Measurements from ENCODE around the gene MGAT3. TPM values are rescaled to one million over a fixed set of nuclear protein-coding genes. Genes with fewer than 3 reads are reported as not detected.
"Not testable (repeated sequence)": the region's sequence is repeated elsewhere in the genome, so short reads cannot be mapped to it uniquely, and the experiment has no call there.

The MGAT3 gene
- total RNA-seq, 6 donors from 2014 or later = 5.2 to 45.0 (median 26.0) TPM

DNA sequence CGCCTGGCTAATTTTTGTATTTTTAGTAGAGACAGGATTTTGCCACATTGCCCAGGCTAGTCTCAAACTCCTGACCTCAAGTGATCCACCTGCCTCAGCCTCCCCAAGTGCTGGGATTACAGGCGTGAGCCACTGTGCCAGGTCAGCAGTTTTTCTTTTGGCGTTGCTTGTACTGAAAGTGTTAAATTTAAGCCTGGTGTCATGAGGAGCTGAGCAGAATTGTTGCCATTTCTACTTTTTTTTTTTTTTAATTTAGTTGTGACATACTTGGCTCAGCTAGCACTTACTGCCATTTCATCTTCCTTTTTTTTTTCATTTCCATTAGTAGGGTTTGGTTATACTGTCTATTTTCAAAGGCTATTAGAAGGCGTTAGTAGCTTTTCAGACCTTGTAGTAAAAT lies 46.5 kb upstream of the MGAT3 start:
- ATAC-seq (ENCODE audit: low FRiP score in 2 of 2) (no peak), DNase-seq (no peak)
- Histone ChIP-seq H3K27me3 (no peaks in the 10 kb centered on the region), H3K27ac (no peak overlapping the region), H3K4me1 (peaks cover 7 to 38% (median 13%) of the 10 kb centered on the region in 4 donors), H3K36me3 (peaks cover 0 to 6% (median 2%) of the 10 kb centered on the region in 4 donors), H3K4me3 (no peak overlapping the region), H3K9me3 (no peaks in the 10 kb centered on the region)
- TF ChIP-seq POLR2AphosphoS5 (IDR thresholded peaks at IDR 0.05) (no peak), EP300 (IDR thresholded peaks at IDR 0.05) (no peak), POLR2A (IDR thresholded peaks at IDR 0.05) (no peak)
- TF ChIP-seq, protein P1, sequence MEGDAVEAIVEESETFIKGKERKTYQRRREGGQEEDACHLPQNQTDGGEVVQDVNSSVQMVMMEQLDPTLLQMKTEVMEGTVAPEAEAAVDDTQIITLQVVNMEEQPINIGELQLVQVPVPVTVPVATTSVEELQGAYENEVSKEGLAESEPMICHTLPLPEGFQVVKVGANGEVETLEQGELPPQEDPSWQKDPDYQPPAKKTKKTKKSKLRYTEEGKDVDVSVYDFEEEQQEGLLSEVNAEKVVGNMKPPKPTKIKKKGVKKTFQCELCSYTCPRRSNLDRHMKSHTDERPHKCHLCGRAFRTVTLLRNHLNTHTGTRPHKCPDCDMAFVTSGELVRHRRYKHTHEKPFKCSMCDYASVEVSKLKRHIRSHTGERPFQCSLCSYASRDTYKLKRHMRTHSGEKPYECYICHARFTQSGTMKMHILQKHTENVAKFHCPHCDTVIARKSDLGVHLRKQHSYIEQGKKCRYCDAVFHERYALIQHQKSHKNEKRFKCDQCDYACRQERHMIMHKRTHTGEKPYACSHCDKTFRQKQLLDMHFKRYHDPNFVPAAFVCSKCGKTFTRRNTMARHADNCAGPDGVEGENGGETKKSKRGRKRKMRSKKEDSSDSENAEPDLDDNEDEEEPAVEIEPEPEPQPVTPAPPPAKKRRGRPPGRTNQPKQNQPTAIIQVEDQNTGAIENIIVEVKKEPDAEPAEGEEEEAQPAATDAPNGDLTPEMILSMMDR (IDR thresholded peaks at IDR 0.05) = no peak
- WGBS, 2 donors = 70 to 76% methylated on average over 4 of the region's 4 CpGs

DNA sequence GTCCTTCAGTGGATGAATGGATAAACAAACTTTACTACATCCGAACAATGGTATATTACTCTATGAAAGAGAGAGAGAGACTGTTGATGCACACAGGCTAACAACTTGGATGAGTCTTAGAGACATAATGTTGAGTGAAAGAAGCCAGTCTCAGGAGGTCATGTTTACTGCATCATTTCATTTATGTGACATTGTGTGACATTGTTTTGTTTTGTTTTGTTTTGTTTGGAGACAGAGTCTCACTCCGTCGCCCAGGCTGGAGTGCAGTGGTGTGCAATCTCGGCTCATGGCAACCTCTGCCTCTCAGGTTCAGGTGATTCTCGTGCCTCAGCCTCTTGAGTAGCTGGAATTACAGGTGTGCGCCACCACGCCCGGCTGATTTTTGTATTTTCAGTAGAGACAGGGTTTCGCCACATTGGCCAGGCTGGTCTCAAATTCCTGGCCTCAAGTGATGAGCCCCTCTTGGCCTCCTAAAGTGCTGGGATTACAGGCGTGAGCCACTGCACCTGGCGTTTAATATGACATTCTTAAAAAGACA lies 44.9 kb upstream of the MGAT3 start:
- peaks cover 10 to 23% (median 17%) of the 10 kb centered on the region in 4 donors for H3K36me3 ChIP-seq
- WGBS, 2 donors = 73 to 78% methylated on average over 11 of the region's 11 CpGs
- not testable (repeated sequence) for H3K9me3 ChIP-seq; H3K27me3 ChIP-seq; H3K27ac ChIP-seq; ATAC-seq (ENCODE audit: low FRiP score in 2 of 2); H3K4me3 ChIP-seq; DNase-seq
- H3K4me1 ChIP-seq = peaks cover 7 to 38% (median 13%) of the 10 kb centered on the region in 4 donors

GRCh38 chr22:39413204-39413603 lies 43.6 kb upstream of the MGAT3 start:
- H3K4me3 ChIP-seq; DNase-seq; ATAC-seq (ENCODE audit: low FRiP score in 2 of 2); H3K27ac ChIP-seq; H3K27me3 ChIP-seq; H3K9me3 ChIP-seq: not testable (repeated sequence)
- 92% methylated on average over 7 of the region's 7 CpGs for WGBS, 2 donors
- Histone ChIP-seq H3K4me1 (peaks cover 7 to 28% (median 11%) of the 10 kb centered on the region in 4 donors), H3K36me3 (peaks cover 13 to 36% (median 30%) of the 10 kb centered on the region in 4 donors)

- Histone ChIP-seq H3K4me1 (peaks cover 7 to 25% (median 11%) of the 10 kb centered on the region in 4 donors), H3K36me3 (peaks cover 19 to 48% (median 42%) of the 10 kb centered on the region in 4 donors), H3K27me3 (no peaks in the 10 kb centered on the region), H3K4me3 (no peak overlapping the region), H3K9me3 (no peaks in the 10 kb centered on the region), H3K27ac (no peak overlapping the region)
- TF ChIP-seq POLR2A (IDR thresholded peaks at IDR 0.05) (no peak), POLR2AphosphoS5 (IDR thresholded peaks at IDR 0.05) (no peak), EP300 (IDR thresholded peaks at IDR 0.05) (no peak)
- TF ChIP-seq, protein P1 (IDR thresholded peaks at IDR 0.05) = no peak
- ATAC-seq (ENCODE audit: low FRiP score in 2 of 2) = no peak
- WGBS, 2 donors = 94 to 95% methylated on average over 5 to 7 of the region's 7 CpGs
- no peak for DNase-seq
These were observed 42.4 kb upstream of the MGAT3 start for GRCh38 chr22:39414377-39414776.

- peaks cover 7 to 25% (median 11%) of the 10 kb centered on the region in 4 donors for H3K4me1 ChIP-seq
- peaks cover 24 to 53% (median 47%) of the 10 kb centered on the region in 4 donors for H3K36me3 ChIP-seq
- no peaks in the 10 kb centered on the region for H3K27me3 ChIP-seq
- DNase-seq (no peak), ATAC-seq (ENCODE audit: low FRiP score in 2 of 2) (no peak)
- TF ChIP-seq EP300 (IDR thresholded peaks at IDR 0.05) (no peak), POLR2A (IDR thresholded peaks at IDR 0.05) (no peak), POLR2AphosphoS5 (IDR thresholded peaks at IDR 0.05) (no peak)
- TF ChIP-seq, protein P1 (IDR thresholded peaks at IDR 0.05) = no peak
- H3K27ac ChIP-seq = no peak overlapping the region
- H3K4me3 ChIP-seq = no peak overlapping the region
- H3K9me3 ChIP-seq = no peaks in the 10 kb centered on the region
- WGBS, 2 donors = 73 to 80% methylated on average over 6 to 11 of the region's 11 CpGs
These were observed 41.9 kb upstream of the MGAT3 start for GRCh38 chr22:39414886-39415285.

GRCh38 chr22:39415506-39415905 lies 41.3 kb upstream of the MGAT3 start:
- TF ChIP-seq POLR2A (IDR thresholded peaks at IDR 0.05) (no peak), POLR2AphosphoS5 (IDR thresholded peaks at IDR 0.05) (no peak), EP300 (IDR thresholded peaks at IDR 0.05) (no peak)
- TF ChIP-seq, protein P1 (IDR thresholded peaks at IDR 0.05) = no peak
- WGBS, 2 donors = 98% methylated on average over 5 to 16 of the region's 16 CpGs
- no peaks in the 10 kb centered on the region for H3K9me3 ChIP-seq
- peaks cover 24 to 59% (median 53%) of the 10 kb centered on the region in 4 donors for H3K36me3 ChIP-seq
- no peak overlapping the region for H3K4me3 ChIP-seq
- no peak overlapping the region for H3K27ac ChIP-seq
- H3K27me3 ChIP-seq = no peaks in the 10 kb centered on the region
- ATAC-seq (ENCODE audit: low FRiP score in 2 of 2) = no peak
- peaks cover 7 to 21% (median 11%) of the 10 kb centered on the region in 4 donors for H3K4me1 ChIP-seq
- DNase-seq = no peak

All from upper lobe of left lung (tissue), 6 donors.